GM12875 (cell line): ENCODE measurements around the gene SERPINI1.

Source experiments
- H3K4me3 ChIP-seq: one replicate; pipeline ENCODE4 v1.5.1; 2011; ENCODE audit warnings: low read depth, low read length, control low read depth
- TF ChIP-seq, protein P1 (sequence below): IDR thresholded peaks from 2 replicates; pipeline ENCODE4 v1.5.1; 2011; ENCODE audit warnings: low read depth, mild to moderate bottlenecking, control low read depth, inconsistent platforms, low read length, moderate library complexity, borderline replicate concordance; ENCODE audit not compliant: insufficient read depth

Gene SERPINI1

DNA sequence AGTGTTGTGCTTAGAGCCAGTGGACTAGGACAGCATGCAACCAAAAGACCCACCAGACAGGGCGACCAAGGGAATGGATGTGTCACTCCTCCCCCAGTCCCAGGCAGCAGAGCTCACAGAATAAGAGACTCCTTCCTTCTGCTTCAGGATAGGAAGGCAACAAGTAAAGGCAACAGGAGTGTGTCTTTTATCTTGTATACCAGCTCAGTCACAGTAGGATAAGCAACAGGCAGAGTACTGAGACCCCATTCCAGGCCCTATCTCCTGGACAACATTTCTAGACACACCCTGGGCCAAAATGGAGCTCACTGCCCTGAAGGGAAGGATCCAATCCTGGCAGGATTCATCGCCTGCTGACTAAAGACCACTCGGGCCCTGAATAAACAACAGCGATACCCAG lies 25.8 kb upstream of the SERPINI1 start:
- H3K4me3 ChIP-seq: no peak overlapping the region
- TF ChIP-seq, protein P1, sequence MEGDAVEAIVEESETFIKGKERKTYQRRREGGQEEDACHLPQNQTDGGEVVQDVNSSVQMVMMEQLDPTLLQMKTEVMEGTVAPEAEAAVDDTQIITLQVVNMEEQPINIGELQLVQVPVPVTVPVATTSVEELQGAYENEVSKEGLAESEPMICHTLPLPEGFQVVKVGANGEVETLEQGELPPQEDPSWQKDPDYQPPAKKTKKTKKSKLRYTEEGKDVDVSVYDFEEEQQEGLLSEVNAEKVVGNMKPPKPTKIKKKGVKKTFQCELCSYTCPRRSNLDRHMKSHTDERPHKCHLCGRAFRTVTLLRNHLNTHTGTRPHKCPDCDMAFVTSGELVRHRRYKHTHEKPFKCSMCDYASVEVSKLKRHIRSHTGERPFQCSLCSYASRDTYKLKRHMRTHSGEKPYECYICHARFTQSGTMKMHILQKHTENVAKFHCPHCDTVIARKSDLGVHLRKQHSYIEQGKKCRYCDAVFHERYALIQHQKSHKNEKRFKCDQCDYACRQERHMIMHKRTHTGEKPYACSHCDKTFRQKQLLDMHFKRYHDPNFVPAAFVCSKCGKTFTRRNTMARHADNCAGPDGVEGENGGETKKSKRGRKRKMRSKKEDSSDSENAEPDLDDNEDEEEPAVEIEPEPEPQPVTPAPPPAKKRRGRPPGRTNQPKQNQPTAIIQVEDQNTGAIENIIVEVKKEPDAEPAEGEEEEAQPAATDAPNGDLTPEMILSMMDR: no peak

DNA sequence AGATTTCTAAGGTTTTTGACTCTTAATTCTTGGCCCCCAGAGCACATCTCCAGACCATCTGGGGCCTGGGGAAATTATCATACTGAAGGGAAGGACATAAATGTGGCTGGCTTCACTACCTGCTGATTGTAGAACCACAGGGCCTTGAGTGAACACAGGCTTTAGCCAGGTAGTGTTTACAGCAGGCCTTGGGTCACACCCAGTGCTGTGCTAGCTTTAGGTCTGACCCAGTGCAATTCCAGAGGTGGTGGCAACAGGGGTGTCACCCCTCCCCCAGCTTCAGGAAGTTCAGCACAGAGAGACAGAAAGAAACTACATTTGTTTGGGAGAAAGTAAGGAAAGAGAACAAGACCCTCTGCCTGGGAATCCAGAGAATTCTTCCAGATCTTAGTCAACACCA lies 25.0 kb upstream of the SERPINI1 start:
- H3K4me3 ChIP-seq: no peak overlapping the region
- TF ChIP-seq, protein P1: no peak

DNA sequence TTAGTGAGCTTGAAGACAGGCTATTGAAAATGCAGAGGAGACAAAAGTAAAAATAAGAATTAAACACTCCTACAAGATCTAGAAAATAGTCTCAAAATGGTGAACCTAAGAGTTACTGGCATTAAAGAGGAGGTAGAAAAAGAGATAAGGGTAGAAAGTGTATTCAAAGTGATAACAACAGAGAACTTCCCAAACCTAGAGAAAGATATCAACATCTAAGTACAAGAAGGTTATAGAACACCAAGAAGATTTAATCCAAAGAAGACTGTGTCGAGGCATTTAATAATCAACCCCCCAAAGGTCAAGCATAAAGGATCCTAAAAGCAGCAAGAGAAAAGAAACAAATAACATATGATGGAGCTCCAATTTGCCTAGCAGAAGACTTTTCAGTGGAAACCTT lies 24.1 kb upstream of the SERPINI1 start:
- H3K4me3 ChIP-seq: no peak overlapping the region
- TF ChIP-seq, protein P1: no peak

DNA sequence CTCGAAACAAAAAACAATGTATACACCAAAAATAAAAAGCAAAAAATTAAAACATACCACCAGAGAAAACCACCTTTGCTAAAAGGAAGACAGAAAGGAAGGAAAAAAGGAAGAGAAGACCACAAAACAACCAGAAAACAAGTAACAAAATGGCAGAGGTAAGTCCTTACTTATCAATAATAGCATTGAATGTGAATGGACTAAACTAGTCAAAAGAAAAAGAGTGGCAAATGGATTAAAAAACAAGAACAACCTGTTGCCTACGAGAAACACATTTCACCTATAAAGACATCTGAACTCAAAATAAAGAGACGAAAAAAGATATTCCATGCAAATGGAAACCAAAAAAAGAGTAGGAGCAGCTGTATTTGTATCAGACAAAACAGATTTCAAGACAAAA lies 23.1 kb upstream of the SERPINI1 start:
- TF ChIP-seq, protein P1: no peak
- H3K4me3 ChIP-seq: no peak overlapping the region

DNA sequence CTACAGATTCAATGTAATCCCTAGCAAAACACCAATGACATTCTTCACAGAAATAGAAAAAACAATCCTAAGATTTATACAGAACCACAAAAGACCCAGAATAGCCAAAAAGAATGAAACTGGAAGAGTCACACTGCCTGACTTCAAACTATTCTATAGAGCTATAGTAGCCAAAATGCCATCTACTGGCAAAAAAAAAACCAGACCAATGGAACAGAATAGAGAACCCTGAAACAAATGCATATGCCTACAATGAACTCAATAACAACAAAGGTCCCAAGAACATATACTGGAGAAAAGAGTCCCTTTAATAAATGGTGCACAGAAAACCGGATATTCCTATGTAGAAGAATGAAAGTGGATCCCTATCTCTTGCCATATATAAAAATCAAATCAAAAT lies 20.6 kb upstream of the SERPINI1 start:
- TF ChIP-seq, protein P1: no peak
- no peak overlapping the region for H3K4me3 ChIP-seq

DNA sequence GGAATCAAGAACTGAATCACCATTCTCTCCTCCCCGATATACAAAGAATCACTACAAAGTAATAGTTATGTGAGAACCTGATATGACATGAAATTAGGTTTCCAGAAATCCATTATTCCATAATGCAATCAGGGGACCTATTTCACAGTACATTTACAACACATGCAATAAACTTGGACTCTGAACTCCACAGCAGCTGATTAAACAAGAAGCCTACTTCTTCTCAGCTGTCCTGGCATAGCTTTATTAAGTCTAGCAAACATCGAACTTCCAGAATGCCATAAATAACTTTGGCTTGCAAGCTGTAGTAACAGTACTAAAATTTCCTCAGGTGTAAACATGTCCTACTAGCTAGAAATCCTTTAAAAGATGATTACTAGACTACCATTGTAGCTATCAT lies 18.6 kb upstream of the SERPINI1 start:
- TF ChIP-seq, protein P1: no peak
- H3K4me3 ChIP-seq: no peak overlapping the region

DNA sequence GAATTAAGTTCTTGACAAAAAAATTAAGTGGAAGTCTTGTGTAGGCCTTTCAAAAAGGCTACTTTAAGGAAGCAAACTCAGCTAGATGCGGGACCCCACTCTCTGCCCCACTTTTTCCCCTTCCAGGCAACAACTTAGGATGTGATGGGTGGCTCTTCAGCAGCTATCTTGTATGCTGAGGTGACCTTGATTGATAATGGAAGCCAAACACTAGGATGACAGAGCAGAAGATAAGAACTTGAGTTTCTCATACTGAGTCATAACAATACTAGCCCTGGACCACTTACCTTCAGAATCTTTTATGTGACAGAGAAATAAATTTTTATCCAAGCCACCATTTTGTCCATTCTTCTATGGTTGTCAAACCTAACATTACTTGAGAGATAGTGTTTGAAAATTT lies 16.9 kb upstream of the SERPINI1 start:
- no peak overlapping the region for H3K4me3 ChIP-seq
- TF ChIP-seq, protein P1: no peak
